ENCODE measurements around the gene MTLN.

MTLN gene

GRCh38 chr2:110167326-110168000, 44.9 kb downstream of the MTLN start:
- DNase-seq (ENCODE audit: insufficient read length, low spot score) (no peak), FAIRE-seq (no peak)
- no peak for TF ChIP-seq POLR2A (IDR thresholded peaks at IDR 0.05; ENCODE audit: low read depth, low read length)

GRCh38 chr2:110166266-110166665, 46.1 kb downstream of the MTLN start:
- DNase-seq (ENCODE audit: insufficient read length, low spot score) (no peak), FAIRE-seq (no peak)
- TF ChIP-seq POLR2A (IDR thresholded peaks at IDR 0.05; ENCODE audit: low read depth, low read length), result no peak

Measured in H54 (cell line).